COLO668 (cell line): Measurements from ENCODE around the gene MIER3.

ENCODE experiments used
- DNase-seq: peaks from one replicate; lab custom pipeline; 2025; ENCODE audit not compliant: unreplicated experiment; lab: John Stamatoyannopoulos, UW

MIER3 gene

GRCh38 chr5:56962286-56962685 lies 10.4 kb upstream of the MIER3 start:
- no peak for DNase-seq

DNA sequence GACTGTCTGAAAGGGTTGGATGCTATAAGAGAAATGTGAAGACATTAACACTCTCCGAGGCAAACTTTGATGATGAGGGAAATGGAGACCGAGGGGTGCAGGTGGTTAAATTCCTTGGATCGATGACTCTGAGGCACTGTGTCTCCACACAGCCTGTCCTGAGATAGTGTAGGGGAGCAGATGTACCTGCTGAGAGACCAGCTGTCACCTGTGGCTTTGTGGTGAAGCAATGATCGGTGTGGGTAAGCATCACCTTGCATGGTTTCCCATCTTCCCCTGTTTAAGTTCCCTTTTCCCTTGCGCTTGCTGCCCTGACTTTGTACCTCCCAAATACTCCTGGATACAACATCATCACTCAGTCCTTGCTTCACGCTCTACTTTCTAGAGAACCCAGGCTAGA lies 9.8 kb upstream of the MIER3 start:
- DNase-seq: no peak

GRCh38 chr5:56959326-56959725 lies 7.4 kb upstream of the MIER3 start:
- no peak for DNase-seq

DNA sequence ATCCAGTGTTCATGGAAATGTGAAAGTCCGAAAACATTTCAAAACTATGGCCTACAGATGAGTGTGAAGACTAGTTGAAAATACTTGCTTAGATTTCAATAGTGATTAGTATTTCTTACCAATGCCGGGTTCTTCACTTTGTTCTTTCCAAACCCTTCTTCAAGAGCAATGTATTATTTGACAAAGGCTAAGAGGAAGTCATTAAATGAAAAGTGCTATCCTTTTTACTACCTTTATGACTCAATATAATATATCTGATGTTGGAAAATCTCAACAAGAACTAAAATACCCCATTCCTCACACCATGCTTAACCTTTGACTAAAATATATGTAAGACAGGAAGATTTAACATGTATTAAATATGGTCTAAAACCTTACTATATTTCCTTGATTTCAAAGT lies 6.7 kb upstream of the MIER3 start:
- DNase-seq: no peak

DNA sequence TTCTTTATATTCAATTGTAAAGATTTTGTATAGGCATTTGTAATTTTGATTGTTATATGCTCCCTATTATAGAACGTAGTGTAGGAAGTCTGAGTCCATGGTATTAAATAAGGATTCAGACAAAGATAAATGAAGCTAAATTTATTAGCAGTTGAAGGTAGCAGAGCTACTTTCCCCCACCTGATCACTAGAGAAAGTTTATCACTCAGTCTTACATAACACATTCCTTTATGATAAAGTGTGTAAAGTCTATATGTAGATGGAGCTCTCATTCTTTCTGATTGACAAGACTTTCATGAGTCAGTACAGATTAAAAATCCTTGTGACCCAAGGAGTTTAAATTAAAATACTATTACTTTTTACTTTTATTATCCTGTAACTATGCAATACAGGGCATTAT lies 2.3 kb upstream of the MIER3 start:
- DNase-seq: no peak

DNA sequence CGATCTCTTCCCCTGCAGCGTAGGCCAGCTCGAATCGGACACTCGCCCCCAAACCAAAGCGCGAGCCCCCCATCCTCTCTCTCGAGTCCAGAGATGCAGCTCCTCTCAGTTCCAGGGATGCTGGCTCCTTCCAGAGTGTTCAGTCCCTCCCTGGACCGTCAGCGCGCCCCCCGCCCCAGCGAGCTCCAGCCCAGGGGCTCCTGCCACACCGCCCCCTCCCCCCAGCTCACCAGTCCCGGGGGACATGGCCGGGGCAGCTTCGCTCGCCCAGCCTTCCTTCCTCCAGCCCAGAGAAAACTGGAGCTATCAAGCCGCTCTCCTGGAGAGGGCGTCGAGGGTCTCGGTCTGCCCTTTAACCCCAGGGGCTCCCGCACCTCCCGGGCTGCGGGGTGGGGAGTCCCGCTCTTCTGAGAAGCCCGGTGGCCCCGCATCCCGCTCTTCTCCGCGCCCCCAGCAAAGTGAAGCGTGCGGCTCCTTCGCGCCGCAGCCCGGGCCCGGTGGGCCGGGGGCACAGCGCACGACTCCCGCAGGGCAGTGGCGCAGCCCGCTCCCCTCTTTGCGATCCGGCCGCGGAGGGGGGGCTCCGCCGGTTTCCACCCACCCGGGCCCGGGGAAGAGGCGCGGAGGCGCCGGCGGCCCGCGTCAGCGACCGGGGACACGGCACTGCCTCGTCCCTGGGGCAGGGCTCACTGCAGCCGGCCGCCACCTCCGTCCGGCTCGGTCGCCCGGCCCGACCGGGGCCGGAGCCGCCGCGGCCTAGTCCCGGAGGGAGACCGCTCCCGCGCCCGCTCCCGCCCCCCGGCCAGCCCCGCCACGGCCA lies 587 bp downstream of the MIER3 start:
- DNase-seq: peak; percentile 38

DNA sequence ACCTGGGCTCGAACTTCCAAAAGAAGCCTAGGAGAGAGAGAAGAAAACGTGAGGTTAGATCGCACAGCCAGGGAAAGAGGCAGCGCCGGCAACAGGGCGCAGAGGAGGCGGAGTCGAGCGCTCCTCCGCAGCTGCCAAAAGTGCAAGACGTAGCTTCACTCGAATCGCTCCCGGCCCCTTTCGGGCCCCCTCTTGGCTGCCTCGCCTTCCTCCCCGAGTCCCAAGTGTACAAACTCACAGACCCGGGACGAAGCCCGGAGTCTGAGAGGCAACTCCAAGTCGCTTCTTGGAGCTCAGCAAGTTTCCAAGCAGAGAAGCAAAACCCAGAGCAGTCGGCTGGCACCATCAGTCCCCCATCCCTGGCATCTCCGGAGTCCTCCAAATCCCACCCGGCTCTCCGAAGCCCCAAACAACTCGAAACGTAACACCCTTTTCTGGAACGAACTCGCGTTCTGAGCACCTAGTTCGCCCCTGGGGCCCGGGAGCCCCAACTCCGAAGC lies 1.2 kb downstream of the MIER3 start:
- DNase-seq: peak; percentile 20

DNA sequence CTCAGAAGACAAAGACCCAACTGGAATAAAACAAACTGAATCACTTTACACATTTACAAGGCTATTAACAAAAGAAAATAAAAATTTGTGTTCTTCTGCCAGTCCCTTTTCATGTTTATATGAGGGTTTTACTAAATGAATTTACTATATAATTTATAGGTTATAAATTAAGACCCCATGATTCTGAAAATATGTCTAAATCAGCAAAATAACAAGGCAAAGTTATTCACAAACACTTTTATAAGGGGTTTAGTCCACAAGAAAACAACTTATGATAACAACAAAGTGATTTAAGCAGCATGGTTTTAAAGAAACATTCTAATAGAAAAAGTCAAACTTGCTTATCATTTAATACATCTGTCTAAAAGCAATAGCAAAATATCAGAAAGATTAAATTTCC lies 4.9 kb downstream of the MIER3 start:
- no peak for DNase-seq

DNA sequence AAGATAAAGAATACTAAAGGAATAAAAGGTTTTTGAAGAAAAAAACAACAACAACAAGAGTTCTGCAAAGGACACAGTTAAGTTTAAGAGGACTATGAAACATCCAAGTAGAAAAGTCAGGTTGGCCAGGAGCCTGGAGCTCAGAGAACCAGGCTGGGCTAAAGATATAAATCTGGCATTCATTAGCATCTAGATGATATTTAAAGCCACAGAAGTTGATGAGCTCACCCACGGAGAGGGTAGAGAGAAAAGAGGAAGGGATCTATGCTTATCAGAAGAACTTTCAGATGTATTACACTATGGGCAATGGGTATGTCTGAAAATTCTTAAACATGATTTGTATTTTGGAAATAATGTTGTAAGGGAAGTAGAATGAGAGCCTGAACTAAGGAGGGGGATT lies 9.9 kb downstream of the MIER3 start:
- no peak for DNase-seq

DNA sequence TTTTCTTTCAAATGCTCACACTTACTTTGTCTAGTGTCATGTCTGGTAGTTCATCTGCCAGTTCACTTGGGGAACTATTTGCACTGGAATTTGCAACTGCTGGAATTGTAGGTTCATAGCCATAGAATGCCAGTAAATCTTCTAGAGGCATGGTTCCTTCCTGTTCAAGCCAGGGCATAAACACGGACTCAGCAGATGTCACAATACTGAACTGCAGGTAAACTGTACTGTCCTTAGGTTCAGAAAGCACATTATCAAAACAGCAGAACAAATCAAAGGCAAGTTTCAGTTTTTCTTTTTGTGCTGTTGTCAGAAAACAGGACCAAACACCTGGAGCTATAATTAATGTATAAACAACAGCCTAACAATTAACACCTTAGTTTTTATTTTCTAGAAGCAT lies 13.1 kb downstream of the MIER3 start:
- no peak for DNase-seq

DNA sequence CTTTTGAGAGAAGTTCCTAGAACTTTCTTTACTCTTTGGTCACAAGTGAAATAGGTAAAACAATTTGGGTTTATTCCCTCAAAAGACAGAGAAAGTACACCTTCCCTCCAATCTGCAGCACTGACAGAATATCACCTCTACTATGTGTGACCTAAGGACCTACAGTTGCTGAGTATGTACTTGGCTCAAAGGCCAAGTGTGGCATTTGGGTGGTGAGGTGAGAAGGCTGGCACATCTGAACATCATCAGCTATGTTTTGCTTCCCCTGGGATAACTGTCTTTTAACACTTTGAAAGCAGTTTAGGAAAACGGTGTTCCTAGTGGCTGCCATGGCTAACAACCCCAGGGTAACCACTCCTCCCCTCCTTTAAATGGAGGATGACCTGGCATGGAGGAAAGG lies 17.6 kb downstream of the MIER3 start:
- no peak for DNase-seq

DNA sequence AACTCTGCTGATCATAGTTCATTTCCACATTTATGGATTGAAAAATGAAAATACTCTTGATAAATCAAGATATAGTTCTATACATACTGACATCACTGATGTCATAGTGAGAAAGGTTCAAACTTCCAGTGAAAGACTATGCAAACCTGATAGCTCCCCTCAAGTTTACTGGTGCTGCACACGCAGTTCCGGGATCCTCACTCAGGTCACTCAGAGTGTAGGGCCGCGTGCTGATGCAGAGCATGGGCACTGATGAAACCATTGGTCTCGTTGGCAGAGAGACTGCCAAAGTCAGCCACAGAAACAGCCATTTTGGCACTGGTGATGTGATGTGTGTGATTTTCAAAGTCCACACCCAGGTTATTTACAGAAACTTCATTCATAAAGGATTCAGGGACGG lies 29.0 kb downstream of the MIER3 start:
- no peak for DNase-seq

DNA sequence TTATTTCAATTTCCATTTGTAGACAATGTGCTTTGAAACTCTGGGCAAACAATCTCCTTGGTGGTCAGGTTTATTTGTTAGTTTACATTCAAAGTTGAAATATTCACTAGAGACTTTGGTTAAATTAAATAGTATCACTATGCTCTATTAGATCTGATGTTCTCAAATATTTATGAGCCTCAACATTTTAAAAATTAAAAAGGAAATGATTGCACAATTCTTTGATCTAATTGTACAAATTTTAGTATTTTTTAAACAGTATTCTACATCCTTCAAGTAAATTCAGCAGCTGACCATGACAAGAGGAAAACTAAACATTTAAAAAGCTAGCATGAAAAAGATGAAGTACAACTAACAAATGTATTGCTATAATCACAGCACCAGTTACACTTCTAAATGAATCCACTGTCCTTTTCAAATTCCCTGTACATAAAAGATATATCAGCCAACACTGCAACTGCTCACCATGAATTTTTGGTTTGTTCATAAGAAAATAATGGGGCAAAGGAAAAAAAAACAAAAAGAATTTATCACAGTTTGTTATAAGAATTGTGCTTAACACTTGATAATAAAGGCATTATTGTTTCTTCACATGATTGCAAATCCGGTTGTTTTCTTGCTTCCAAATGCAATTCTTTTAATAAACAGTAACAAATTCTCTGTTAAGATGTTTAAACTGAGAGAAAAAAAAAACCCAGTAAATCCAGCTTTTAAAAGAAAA lies 31.8 kb downstream of the MIER3 start:
- no peak for DNase-seq

DNA sequence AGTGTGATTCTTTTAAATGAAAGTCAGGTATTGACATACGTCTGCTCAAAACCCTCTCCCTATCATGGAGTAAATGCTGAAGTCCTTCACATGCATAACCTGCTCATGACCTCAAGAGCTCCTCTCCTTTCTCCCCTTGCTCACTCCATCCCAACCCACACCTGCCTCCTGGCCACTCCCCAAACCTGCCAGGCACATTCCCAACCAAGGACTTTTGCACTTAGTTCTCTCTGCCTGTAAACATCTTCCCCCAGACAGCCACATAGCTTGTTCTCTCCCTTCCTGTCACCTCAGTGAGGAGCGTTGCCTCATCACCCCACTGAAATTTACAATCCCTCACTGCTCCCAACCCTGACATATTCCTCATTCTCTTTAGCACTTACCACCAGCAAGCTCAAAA lies 33.9 kb downstream of the MIER3 start:
- no peak for DNase-seq

GRCh38 chr5:56917534-56917933 lies 34.4 kb downstream of the MIER3 start:
- no peak for DNase-seq

GRCh38 chr5:56914678-56915077 lies 37.2 kb downstream of the MIER3 start:
- DNase-seq: no peak

DNA sequence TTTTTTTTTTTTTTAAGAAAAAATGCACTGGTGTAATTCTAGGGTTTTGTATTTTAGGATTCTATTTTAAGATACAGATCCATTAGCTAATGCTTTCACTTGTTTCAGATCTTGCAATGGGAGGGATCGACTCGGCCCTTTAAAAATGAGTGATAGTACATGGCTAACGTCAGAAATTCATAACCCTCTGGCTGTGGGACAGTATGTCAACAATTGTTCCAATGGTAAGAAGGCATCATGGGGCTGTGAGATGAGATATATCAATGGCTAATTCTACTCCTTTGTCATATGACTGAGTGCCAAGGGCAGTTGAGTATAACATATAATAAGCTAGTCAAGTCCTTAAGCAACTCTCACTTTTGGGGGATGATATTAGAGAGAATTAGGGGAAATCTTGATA lies 38.2 kb downstream of the MIER3 start:
- no peak for DNase-seq

GRCh38 chr5:56910210-56910965 lies 41.5 kb downstream of the MIER3 start:
- DNase-seq: peak; percentile 49

GRCh38 chr5:56909294-56910209 lies 42.4 kb downstream of the MIER3 start, which contains the start of gene SETD9:
Gene SETD9 (plus strand): TSS chr5:56909596. CDS start chr5:56909646, 50 bp downstream.
- peak; percentile 95 for DNase-seq

- DNase-seq: no peak
Observed at GRCh38 chr5:56908942-56909293, 43.0 kb downstream of the MIER3 start.
